IMR-90 (cell line): Measurements from ENCODE around the gene CEP41. TPM values are rescaled to one million over a fixed set of nuclear protein-coding genes. Genes with fewer than 3 reads are reported as not detected.

ENCODE experiments used
- ATAC-seq: fragments of 200-7000 bp; cut with Tn5 transposase; 2 replicates; pipeline ENCODE4 v1.9.1; 2020; ENCODE audit warnings: low read depth, mild to moderate bottlenecking, moderate library complexity
- BruUV-seq: library from RNA; stranded (reverse); fragments of 400-500 nt; replicated peaks from 2 replicates; lab custom pipeline; 2021; lab: Mats Ljungman, UMichigan
- CTCF ChIA-PET: fragments of 300-600 bp; formaldehyde crosslinking; extraction: SDS; loops from one replicate; lab custom pipeline; 2021; ENCODE audit warnings: antibody characterized with exemption; lab: Yijun Ruan, JAX
- POLR2A ChIA-PET: fragments of 300-600 bp; sonication (Branson Sonifier 250); formaldehyde crosslinking; loops from one replicate; lab custom pipeline; 2022; ENCODE audit warnings: antibody characterized with exemption; ENCODE audit not compliant: unreplicated experiment; lab: Charles Lee
- DNase-seq: peaks from one replicate; pipeline ENCODE4 v3.0.0; 2013
- H2AFZ ChIP-seq: replicated peaks from 2 replicates; pipeline ENCODE3; 2013; ENCODE audit warnings: low read length, mild to moderate bottlenecking; ENCODE audit not compliant: poor library complexity
- H2AK5ac ChIP-seq: 2 replicates; pipeline ENCODE4 v1.6.1; 2013; ENCODE audit warnings: low read depth, low read length, inconsistent platforms
- H2AK9ac ChIP-seq: replicated peaks from 2 replicates; pipeline ENCODE3; 2013; ENCODE audit warnings: mild to moderate bottlenecking, low read depth, low read length, moderate library complexity; ENCODE audit not compliant: poor library complexity
- H2BK120ac ChIP-seq: 2 replicates; pipeline ENCODE4 v1.6.1; 2013; ENCODE audit warnings: low read depth, low read length, inconsistent platforms
- H2BK15ac ChIP-seq: 3 replicates; pipeline ENCODE4 v1.6.1; 2013; ENCODE audit warnings: low read depth, low read length, inconsistent platforms
- H2BK20ac ChIP-seq: 2 replicates; pipeline ENCODE4 v1.6.1; 2013; ENCODE audit warnings: low read depth, mild to moderate bottlenecking, inconsistent platforms, low read length, moderate library complexity
- H2BK5ac ChIP-seq: 2 replicates; pipeline ENCODE4 v1.6.1; 2013; ENCODE audit warnings: mild to moderate bottlenecking, low read depth, low read length, inconsistent platforms; ENCODE audit not compliant: poor library complexity, severe bottlenecking
- H3K14ac ChIP-seq: replicated peaks from 2 replicates; pipeline ENCODE4 v1.6.1; 2013; ENCODE audit warnings: low read depth, low read length, inconsistent platforms
- H3K18ac ChIP-seq: 2 replicates; pipeline ENCODE4 v1.6.1; 2013; ENCODE audit warnings: low read depth, low read length, control low read depth
- H3K23ac ChIP-seq: 2 replicates; pipeline ENCODE4 v1.6.1; 2013; ENCODE audit warnings: low read depth, low read length, inconsistent platforms
- H3K27ac ChIP-seq: 2 replicates; pipeline ENCODE4 v1.5.1; 2013; ENCODE audit warnings: mild to moderate bottlenecking, control low read depth, low read length; ENCODE audit not compliant: insufficient read depth
- H3K27me3 ChIP-seq: 2 replicates; pipeline ENCODE4 v1.6.1; 2013; ENCODE audit warnings: low read length; ENCODE audit not compliant: control insufficient read depth, insufficient read depth
- H3K36me3 ChIP-seq: 2 replicates; pipeline ENCODE4 v1.6.1; 2013; ENCODE audit warnings: low read length, mixed read lengths; ENCODE audit not compliant: control insufficient read depth, insufficient read depth
- H3K4ac ChIP-seq: 2 replicates; pipeline ENCODE4 v1.6.1; 2013; ENCODE audit warnings: low read depth, low read length, inconsistent platforms
- H3K4me1 ChIP-seq: 2 replicates; pipeline ENCODE4 v1.6.1; 2013; ENCODE audit warnings: low read length, mixed read lengths; ENCODE audit not compliant: control insufficient read depth, insufficient read depth
- H3K4me2 ChIP-seq: 2 replicates; pipeline ENCODE4 v1.6.1; 2013; ENCODE audit warnings: low read depth, mild to moderate bottlenecking, control low read depth, low read length, moderate library complexity
- H3K4me3 ChIP-seq: 2 replicates; pipeline ENCODE4 v1.5.1; 2013; ENCODE audit warnings: low read depth, mild to moderate bottlenecking, control low read depth, low read length, moderate library complexity; ENCODE audit not compliant: insufficient read depth
- H3K56ac ChIP-seq: 2 replicates; pipeline ENCODE4 v1.6.1; 2013; ENCODE audit warnings: low read length, inconsistent platforms; ENCODE audit not compliant: insufficient read depth; ENCODE audit errors: extremely low read depth
- H3K79me1 ChIP-seq, 2 experiments: 2 replicates each; pipeline ENCODE4 v1.6.1; 2013; ENCODE audit warnings: low read length in 2 of 2, inconsistent platforms in 1 of 2, low read depth in 1 of 2
- H3K9ac ChIP-seq: 2 replicates; pipeline ENCODE4 v1.6.1; 2013; ENCODE audit warnings: low read depth, low read length, control low read depth
- H3K9me1 ChIP-seq: 2 replicates; pipeline ENCODE4 v1.6.1; 2013; ENCODE audit warnings: low read length, inconsistent platforms; ENCODE audit not compliant: insufficient read depth
- H3K9me3 ChIP-seq: 2 replicates; pipeline ENCODE4 v1.6.1; 2013; ENCODE audit warnings: low read length; ENCODE audit not compliant: control insufficient read depth, insufficient read depth
- H4K20me1 ChIP-seq: 2 replicates; pipeline ENCODE4 v1.6.1; 2013; ENCODE audit warnings: low read length, inconsistent platforms; ENCODE audit not compliant: insufficient read depth
- H4K5ac ChIP-seq: 2 replicates; pipeline ENCODE4 v1.6.1; 2013; ENCODE audit warnings: mild to moderate bottlenecking, low read depth, low read length, control low read depth
- H4K8ac ChIP-seq, 2 experiments: 2 replicates each; pipeline ENCODE4 v1.6.1; 2013; ENCODE audit warnings: low read depth in 2 of 2, low read length in 2 of 2, control low read depth in 1 of 2, inconsistent platforms in 1 of 2
- H4K91ac ChIP-seq: 2 replicates; pipeline ENCODE4 v1.6.1; 2013; ENCODE audit warnings: low read depth, low read length, inconsistent platforms; ENCODE audit not compliant: insufficient read depth
- BHLHE40 ChIP-seq: fragments of 150-350 bp; IDR thresholded peaks from 2 replicates; pipeline ENCODE4 v1.6.1; 2016; ENCODE audit warnings: mild to moderate bottlenecking, low read depth, low read length
- CEBPB ChIP-seq: IDR thresholded peaks from 2 replicates; pipeline ENCODE4 v1.6.1; 2012; ENCODE audit warnings: low read depth, low read length, improper control_type of control experiment
- CHD1 ChIP-seq: IDR thresholded peaks from 2 replicates; pipeline ENCODE4 v1.6.1; 2012; ENCODE audit warnings: low read depth, low read length, improper control_type of control experiment
- CTCF ChIP-seq: conservative IDR thresholded peaks from 2 replicates; pipeline ENCODE4 v1.5.1; 2012; ENCODE audit warnings: mild to moderate bottlenecking, low read depth, low read length, improper control_type of control experiment
- ELK1 ChIP-seq: fragments of 150-350 bp; IDR thresholded peaks from 2 replicates; pipeline ENCODE4 v1.6.1; 2016; ENCODE audit warnings: low read depth, mild to moderate bottlenecking, low read length, moderate library complexity, borderline replicate concordance
- FOS ChIP-seq: fragments of 150-350 bp; IDR thresholded peaks from 2 replicates; pipeline ENCODE4 v1.6.1; 2016; ENCODE audit warnings: low read depth, low read length
- MAFK ChIP-seq: IDR thresholded peaks from 2 replicates; pipeline ENCODE4 v1.6.1; 2012; ENCODE audit warnings: low read depth, low read length, improper control_type of control experiment
- MAZ ChIP-seq: IDR thresholded peaks from 2 replicates; pipeline ENCODE4 v1.6.1; 2012; ENCODE audit warnings: low read depth, mild to moderate bottlenecking, low read length, improper control_type of control experiment, moderate library complexity, borderline replicate concordance
- MXI1 ChIP-seq: IDR thresholded peaks from 2 replicates; pipeline ENCODE4 v1.6.1; 2012; ENCODE audit warnings: low read depth, mild to moderate bottlenecking, low read length, moderate library complexity, borderline replicate concordance
- NFE2L2 ChIP-seq: fragments of 150-350 bp; IDR thresholded peaks from 2 replicates; pipeline ENCODE4 v1.6.1; 2016; ENCODE audit warnings: low read depth, mild to moderate bottlenecking, low read length
- POLR2A ChIP-seq: IDR thresholded peaks from 2 replicates; pipeline ENCODE4 v1.6.1; 2012; ENCODE audit warnings: mild to moderate bottlenecking, low read depth, low read length
- RAD21 ChIP-seq: IDR thresholded peaks from 2 replicates; pipeline ENCODE4 v1.6.1; 2012; ENCODE audit warnings: low read length, improper control_type of control experiment
- RCOR1 ChIP-seq: IDR thresholded peaks from 2 replicates; pipeline ENCODE4 v1.6.1; 2012; ENCODE audit warnings: mild to moderate bottlenecking, low read length, improper control_type of control experiment; ENCODE audit not compliant: insufficient replicate concordance
- RFX5 ChIP-seq: IDR thresholded peaks from 2 replicates; pipeline ENCODE4 v1.8.0; 2012; ENCODE audit warnings: low read depth, mild to moderate bottlenecking, low read length, moderate library complexity
- SMC3 ChIP-seq: fragments of 150-350 bp; IDR thresholded peaks from 2 replicates; pipeline ENCODE4 v1.6.1; 2016; ENCODE audit warnings: low read depth, mild to moderate bottlenecking, antibody characterized with exemption, low read length, moderate library complexity
- WGBS, 2 experiments: methylation state at CpG; one replicate each; pipeline versions ENCODE4 v1.1.5 to v1.1.7; 2013; ENCODE audit warnings: missing lambda C conversion rate in 2 of 2; ENCODE audit not compliant: insufficient read length in 1 of 2; ENCODE audit errors: extremely low coverage in 2 of 2; 5-methylcytosine and 5-hydroxymethylcytosine counted together
- dilution Hi-C: fragments of 300-500 bp; cut with HindIII; formaldehyde crosslinking; loops from one replicate; pipeline ENCODE4 v1.14.3; 2018; ENCODE audit warnings: low sequenced_read_pairs; ENCODE audit not compliant: unreplicated experiment
- in situ Hi-C: fragments of 300-500 bp; cut with MboI; formaldehyde crosslinking; loops from 3 replicates; pipeline ENCODE4 v1.14.3; 2019; ENCODE audit warnings: low sequenced_read_pairs, inconsistent platforms, mixed read lengths
- intact Hi-C: fragments of 100-400 bp; cut with micrococcal nuclease; formaldehyde crosslinking; loops from 2 replicates; pipeline ENCODE4 v1.10.0; 2022
- polyA plus RNA-seq, 3 experiments: library from polyadenylated mRNA; depleted of rRNA; stranded (reverse); fragments of >200 nt; gene quantifications; 2 replicates each; pipeline ENCODE4 v1.2.3, GENCODE V29; 2012; ENCODE audit warnings: low replicate concordance in 1 of 3
- total RNA-seq: library from RNA; depleted of rRNA; stranded (reverse); fragments of >200 nt; gene quantifications from 2 replicates; pipeline ENCODE4 v1.2.3, GENCODE V29; 2012
- TF ChIP-seq, protein P1 (sequence below): fragments of 150-350 bp; IDR thresholded peaks from 2 replicates; pipeline ENCODE4 v1.6.1; 2017; ENCODE audit warnings: mild to moderate bottlenecking, antibody characterized with exemption, low read length, low read depth

The CEP41 gene
- total and polyA plus RNA-seq, 2 of the 4 experiments (the other 2 are of a cell fraction): 12.2 to 21.9 TPM

DNA sequence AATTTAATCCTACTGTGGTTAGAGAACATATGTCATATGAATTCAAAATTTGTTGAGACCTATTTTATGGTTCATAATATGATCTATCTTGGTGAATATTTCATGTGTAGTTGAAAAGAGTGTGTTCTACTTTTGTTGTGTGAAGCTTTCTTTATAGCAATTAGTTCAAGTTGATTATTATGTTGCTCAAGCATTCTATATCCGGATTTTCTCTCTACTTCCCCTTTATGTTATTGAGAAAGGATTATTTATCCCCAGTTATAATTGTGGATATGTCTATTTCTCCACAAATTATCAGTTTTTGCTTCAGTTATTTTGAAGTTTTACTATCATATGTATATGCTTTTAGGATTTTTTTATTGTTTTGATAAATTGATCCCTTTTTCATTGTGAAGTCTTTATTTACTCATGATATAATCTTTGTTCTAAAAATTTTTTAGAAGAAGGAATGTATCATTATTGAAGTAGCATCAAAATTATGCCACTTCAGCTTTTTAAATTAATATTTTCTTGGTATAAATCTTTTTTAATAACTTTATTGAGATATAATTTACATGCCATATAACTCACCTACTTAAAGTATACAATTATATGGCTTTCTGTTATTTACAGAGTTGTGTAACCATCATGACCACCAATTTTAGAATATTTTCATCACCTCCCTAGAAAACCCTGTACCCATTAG lies 39.0 kb upstream of the CEP41 start:
- Histone ChIP-seq H3K23ac (no peak overlapping the region), H3K4me1 (no peaks in the 10 kb centered on the region), H2AK9ac (no peak overlapping the region), H3K9ac (no peak overlapping the region), H3K27me3 (no peaks in the 10 kb centered on the region; the same call in 1 of the 2 replicates), H3K36me3 (no peaks in the 10 kb centered on the region), H3K4me2 (no peak overlapping the region), H2BK20ac (no peak overlapping the region), H3K18ac (no peak overlapping the region), H4K20me1 (no peaks in the 10 kb centered on the region), H3K14ac (no peak overlapping the region), H2AK5ac (no peak overlapping the region), H3K56ac (no peak overlapping the region), H2BK15ac (no peak overlapping the region), H4K8ac (no peak overlapping the region), H3K9me3 (peaks cover 4% of the 10 kb centered on the region), H2BK120ac (no peak overlapping the region), H2AFZ (no peak overlapping the region), H3K79me1 (no peaks in the 10 kb centered on the region), H3K9me1 (no peaks in the 10 kb centered on the region), H4K91ac (no peak overlapping the region), H3K4me3 (no peak overlapping the region), H2BK5ac (no peak overlapping the region), H3K27ac (no peak overlapping the region), H4K5ac (no peak overlapping the region), H3K4ac (no peak overlapping the region)
- POLR2A ChIA-PET: interaction anchor here (0.7 kb wide), 1 partner anchor 9 kb away, joined by 4 read pairs; no protein-coding TSS in a partner anchor
- DNase-seq (no peak), ATAC-seq (no peak)
- CTCF ChIA-PET: no interaction called here
- no TSS peak for BruUV-seq
- intact Hi-C loops: no loop called here
- dilution Hi-C loops: no loop called here
- TF ChIP-seq RAD21 (no peak), SMC3 (no peak), MXI1 (no peak), RFX5 (no peak), MAFK (no peak), CHD1 (no peak), FOS (no peak), MAZ (no peak), CEBPB (no peak), NFE2L2 (no peak), CTCF (no peak), BHLHE40 (no peak), POLR2A (no peak), RCOR1 (no peak), ELK1 (no peak)
- TF ChIP-seq, protein P1, sequence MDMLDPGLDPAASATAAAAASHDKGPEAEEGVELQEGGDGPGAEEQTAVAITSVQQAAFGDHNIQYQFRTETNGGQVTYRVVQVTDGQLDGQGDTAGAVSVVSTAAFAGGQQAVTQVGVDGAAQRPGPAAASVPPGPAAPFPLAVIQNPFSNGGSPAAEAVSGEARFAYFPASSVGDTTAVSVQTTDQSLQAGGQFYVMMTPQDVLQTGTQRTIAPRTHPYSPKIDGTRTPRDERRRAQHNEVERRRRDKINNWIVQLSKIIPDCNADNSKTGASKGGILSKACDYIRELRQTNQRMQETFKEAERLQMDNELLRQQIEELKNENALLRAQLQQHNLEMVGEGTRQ: no peak
- no CpG with 5 or more reads among the region's 1 CpG for WGBS, 2 experiments
- in situ Hi-C loops: loop anchor here (10.0 kb wide), 1 partner anchor 405 kb away; the partner anchor contains the start of gene KLHDC10
